ENCODE results near the gene SMAD3. TPM values are rescaled to one million over a fixed set of nuclear protein-coding genes. Genes with fewer than 3 reads are reported as not detected.

Gene SMAD3
- total RNA-seq, 1 donor from 2014 or later, result 12.5 TPM

- TF ChIP-seq CTCF (IDR thresholded peaks at IDR 0.05), result no peak
- no peak for TF ChIP-seq EZH2phosphoT487 (IDR thresholded peaks at IDR 0.05)
- TF ChIP-seq EZH2 (IDR thresholded peaks at IDR 0.05), result no peak
- peaks cover 5% of the 10 kb centered on the region for H3K9me3 Mint-ChIP-seq
- peaks cover 13% of the 10 kb centered on the region for H3K4me1 Mint-ChIP-seq
- Histone ChIP-seq H2AFZ (replicated peaks) (no peak overlapping the region), H3K27ac (no peak overlapping the region), H3K4me2 (no peak overlapping the region), H3K4me3 (no peak overlapping the region), H3K9me3 (ENCODE audit: low read depth) (no peaks in the 10 kb centered on the region), H3K9ac (no peak overlapping the region), H3K27me3 (no peaks in the 10 kb centered on the region), H4K20me1 (ENCODE audit: low read depth) (peaks cover 22% of the 10 kb centered on the region), H3K4me1 (peaks cover 17% of the 10 kb centered on the region), H3K36me3 (no peaks in the 10 kb centered on the region), H3K79me2 (ENCODE audit: low read depth) (peaks cover 88% of the 10 kb centered on the region), H3F3A (ENCODE audit: low read depth) (peaks cover 7% of the 10 kb centered on the region)
- H3K4me3 Mint-ChIP-seq, result no peak overlapping the region
- no peak overlapping the region for H3K27ac Mint-ChIP-seq
- no peak for DNase-seq (ENCODE audit: low spot score)
- H3K36me3 Mint-ChIP-seq, result peaks cover 16% of the 10 kb centered on the region
- no peaks in the 10 kb centered on the region for H3K27me3 Mint-ChIP-seq (ENCODE audit: insufficient read depth, low read depth)
Observed at GRCh38 chr15:67242708-67243111, 177.3 kb downstream of the SMAD3 start.

Other genes starting within 250 kb of the SMAD3 start
- gene AAGAB, start 189.1 kb downstream of the SMAD3 start, total RNA-seq (ENCODE audit: low replicate concordance), result 61.5 and 68.0 TPM in 2 replicates
- gene IQCH, start 189.2 kb downstream of the SMAD3 start, total RNA-seq (ENCODE audit: low replicate concordance), result 6.4 and 21.0 TPM in 2 replicates